NCI-H82 treated with DMSO at 0.1 percent for 48 hours (cell line): ENCODE data around the gene CUL9.
A peak's percentile ranks its signal among the peaks of the same experiment; 100 is the strongest.

Experiments
- DNase-seq: peaks from one replicate; lab custom pipeline; 2025; ENCODE audit not compliant: unreplicated experiment; lab: John Stamatoyannopoulos, UW

CUL9 gene

DNA sequence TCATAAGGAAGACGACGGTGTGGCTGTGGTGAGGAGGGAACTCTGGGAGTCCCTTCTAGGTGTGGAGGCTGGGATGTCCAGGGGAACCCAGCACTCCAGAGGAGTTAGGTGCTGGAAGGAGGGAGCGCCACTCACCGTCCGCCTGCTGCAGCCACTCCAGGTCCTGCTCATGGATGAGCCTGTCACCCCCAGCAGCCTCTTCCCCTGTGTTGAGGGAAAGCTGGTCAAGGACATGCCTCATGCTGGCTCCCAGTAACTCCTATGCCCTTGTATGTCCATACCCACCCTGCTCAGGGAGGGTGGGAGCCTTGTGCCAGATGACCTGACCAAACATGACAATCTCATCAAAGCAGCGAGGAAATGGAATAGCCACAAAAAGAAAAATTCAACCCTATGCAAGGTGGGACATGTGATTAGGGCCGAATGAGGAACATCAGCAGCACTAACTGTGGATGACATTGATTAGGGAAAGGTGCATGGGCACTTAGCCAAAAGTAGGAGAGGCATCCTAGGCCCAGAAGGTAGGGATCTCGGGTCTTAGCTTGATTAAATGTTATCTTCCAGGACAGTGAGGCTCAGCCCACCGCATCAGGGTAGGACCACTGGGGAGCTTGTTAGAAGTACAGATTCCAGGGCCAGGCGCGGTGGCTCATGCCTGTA, 44.3 kb downstream of the CUL9 start:
- no peak for DNase-seq

DNA sequence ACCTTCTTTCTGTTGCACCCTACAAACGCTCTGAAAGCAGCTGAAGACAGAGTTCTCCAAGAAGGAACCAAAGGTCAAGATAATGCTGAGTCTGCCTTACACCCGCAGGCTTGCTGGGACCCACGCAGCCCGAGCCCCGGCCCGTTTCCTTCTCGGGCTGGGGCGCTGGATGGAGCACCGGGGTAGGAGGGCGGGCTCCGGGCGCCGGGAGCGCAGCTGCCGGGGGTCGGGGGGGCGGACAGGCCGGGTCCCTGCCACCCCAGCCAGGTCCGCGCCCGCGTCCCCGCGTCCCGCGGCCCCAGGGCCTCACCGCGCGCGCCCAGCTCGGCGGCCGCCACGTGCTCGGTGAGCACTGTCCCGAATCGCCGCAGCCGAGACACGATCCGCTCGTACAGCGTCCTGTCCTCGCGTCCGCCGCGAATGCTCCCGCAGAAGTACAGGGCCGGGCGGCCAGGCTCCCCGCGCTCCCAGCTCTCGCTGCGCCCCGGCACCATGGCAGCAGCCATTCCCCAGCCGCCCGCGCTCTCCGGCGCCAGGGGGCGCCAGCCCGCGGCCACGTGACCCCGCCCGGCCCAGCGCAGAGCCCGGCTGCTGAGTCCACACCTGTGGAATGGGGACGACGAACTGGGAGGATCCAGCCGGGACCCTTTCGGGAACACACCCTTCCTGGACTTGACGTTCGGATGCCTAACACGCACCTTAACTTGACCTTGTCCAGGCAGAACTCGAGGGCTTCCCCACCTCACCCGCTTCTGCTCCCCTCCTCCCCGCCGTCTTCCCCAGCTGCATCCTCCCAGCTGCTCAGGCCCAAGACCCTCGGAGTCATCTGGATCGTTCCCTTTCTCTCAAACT, 47.2 kb downstream of the CUL9 start, which contains the start of gene DNPH1:
TSS of gene DNPH1 (minus strand) at position 531 of the 852 bp plus-strand sequence. CDS start at position 506, 25 bp downstream.
- DNase-seq: no peak

DNA sequence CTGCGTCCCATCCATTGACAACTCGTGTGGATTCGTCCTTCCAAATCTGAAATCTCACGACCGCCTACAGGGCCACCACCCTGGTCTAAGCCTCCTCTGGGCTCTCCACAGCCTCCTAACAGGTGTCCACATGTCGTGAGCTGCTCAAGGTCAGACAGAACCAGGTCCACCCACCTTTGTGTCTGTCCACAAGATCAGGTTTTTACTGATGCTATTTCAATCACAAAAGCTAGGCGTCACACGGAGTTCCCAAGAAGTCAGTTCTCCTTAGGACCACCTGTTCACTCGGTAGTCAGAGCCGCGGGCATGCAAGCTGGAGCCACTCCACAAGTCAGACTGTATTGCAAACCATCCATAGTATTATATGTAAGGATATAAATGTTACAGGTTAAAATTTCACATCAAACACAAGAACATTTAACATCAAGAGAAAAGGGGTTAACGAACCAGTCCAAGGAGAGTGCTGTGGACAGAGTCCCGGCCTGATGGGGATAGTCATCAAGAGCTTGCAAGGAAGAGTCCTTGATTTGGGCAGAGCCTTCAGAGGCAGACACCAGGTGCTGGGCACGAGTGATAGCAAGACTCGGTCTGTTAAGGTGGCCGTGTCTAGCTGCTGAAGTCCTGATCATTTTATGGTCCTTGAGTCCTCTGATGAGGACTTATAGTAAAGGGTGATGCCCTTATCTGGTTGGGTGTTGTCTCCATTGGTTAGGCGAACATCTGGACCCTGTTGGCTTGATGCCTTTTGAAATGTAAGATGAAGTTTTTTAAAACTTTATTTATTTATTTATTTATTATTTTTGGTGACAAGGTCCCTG, 48.0 kb downstream of the CUL9 start:
- DNase-seq: no peak

DNA sequence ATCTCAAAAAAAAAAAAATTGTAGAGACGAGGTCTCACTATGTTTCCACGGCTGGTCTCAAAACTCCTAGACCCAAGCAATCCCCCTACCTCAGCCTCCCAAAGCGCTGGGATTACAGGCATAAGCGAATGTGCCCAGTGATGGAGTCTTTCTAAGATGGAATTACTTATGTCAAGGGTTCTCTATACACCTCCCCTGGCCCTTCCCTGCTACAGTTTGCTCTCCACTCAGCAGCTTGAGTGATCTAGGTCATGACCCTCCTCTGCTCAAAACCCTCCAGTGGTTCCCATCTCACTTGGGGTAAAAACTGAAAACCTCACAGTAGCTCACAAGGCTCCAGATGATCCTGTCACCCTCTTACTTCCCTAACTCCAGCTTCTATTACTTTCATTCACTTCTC, 49.1 kb downstream of the CUL9 start:
- no peak for DNase-seq

DNA sequence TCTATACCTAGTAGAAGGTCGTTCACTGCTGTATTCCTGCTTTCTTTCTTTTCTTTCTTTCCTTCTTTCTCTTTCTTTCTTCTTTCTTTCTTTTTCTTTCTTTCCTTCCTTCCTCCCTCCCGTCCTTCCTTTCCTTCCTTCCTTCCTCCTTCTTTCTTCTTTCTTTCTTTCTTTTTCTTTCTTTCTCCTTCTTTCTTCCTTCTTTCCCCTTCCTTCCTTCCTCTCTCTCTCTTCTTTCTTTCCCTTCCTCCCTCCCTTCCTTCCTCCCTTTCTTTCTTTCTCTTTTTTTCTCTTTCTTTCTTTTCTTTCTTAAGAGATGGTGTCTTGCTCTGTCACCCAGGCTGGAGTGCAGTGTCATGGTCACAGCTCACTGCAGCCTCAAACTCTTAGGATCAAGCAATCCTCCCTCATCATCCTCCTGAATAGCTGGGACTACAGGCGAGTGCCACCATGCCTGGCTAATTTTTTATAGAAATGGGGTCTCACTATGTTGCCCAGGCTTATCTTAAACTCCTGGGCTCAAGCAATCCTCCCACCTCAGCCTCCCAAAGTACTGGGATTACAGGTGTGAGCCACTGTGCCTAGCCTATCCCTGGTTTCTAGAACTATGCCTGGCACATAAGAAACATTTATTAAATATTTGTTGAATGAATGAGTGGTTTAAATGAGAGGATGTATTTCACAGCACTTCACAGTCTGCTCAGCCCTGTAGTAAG, 49.9 kb downstream of the CUL9 start:
- no peak for DNase-seq

DNA sequence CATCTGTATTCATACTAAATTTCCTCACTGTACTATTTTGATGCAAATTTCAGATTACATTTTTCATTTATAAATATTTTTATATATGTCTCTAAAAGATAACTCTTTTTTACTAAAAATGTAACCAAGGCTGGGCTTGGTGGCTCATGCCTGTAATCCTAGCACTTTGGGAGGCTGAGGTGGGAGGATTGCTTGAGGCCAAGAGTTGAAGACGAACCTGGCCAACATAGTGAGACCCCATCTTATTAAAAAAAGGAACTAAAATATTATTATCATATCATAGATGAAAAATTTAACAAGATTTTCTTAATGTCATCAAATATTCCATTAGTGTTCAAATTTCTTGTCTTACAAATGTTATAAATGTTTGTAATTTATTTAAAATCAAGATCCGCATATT, 53.8 kb downstream of the CUL9 start:
- no peak for DNase-seq

DNA sequence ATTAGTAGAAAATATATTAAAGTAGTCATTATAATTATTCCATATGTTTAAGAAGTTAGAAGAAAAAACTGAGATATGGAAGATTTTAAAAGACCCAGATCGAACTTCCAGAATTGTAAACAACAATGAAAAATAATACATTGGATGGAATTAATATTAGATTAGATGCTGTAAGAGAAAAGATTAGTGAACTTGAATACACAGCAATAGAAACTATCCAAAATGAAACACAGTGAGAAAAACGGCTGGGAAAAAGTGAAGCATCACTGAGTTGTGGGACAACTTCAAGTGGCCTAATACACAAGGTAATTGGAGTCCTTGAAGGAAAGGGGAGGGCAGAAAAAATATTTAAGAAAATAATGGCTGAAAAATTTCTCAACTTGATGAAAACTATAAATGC, 57.1 kb downstream of the CUL9 start:
- DNase-seq: no peak

DNA sequence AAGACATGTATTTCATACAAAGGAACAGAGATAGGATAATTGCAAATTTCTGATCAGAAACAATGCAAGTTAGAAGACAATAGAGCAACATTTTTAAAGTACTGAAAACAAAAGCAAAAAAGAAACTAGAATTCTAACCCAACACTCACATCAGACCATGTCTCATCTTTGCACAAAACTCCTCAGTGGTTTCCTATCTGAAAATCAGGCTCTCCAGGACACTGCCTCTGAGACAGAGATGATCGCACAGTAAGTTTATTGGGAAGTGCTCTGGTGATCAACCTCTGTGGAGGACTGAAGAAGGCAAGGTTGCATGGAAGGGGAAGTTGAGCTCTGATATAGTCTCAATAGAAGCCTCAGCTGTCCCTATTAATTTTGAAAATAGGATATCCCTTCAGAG, 59.0 kb downstream of the CUL9 start:
- DNase-seq: no peak

DNA sequence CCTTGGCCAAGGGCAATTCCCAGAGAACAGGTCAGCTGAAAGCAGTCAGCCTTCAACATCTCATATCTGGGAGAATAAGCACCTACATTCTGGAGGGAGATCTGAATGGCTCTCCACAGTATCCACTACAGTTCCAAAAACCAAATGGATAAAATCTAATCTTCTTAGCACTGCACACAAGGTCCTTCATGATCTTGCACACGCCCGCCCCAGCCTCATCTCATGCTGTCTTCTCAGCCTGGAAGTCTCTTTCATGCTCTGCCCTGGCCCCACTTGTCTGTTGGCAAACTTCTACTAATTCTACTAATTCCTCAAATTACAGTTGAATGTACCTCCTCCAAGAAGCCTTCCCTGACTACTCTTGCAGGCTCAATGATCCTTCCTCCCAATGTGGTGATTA, 59.5 kb downstream of the CUL9 start:
- DNase-seq: no peak

DNA sequence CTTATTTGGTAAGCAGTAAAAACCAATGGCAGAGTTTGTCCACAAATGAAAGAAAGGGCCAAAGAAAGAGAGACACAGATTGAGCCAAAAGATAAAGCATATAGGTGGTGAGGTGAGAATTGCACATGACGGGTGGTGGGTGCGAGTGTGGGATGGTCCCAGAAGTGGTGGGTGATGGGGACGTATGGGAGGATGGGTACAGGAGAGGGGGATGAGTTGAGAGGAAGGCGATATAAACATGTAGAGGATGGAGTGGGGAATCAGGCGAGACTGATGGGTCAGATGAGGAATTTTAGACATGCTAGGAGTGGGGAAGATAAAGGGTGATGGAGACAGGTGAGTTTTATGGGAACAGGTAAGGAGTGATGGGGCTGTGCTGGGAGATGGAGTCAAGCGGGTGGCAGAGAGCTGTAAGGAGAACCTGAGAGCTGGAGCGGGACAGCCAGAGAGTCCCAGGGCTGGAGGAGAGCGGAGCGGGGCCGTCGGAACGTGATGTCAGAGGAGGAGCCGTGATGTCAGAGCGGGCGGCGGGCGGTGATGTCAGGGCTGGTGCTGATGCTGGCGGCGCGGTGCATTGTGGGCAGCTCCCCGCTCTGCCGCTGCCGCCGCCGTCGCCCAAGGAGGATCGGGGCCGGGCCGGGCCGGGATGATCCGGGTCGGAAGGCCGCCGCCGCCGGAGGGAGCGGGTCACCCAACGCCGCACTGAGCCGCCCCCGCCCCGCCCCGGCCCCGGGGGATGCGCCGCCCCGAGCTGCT, 61.1 kb downstream of the CUL9 start, which contains the start of gene TTBK1:
TSS of gene TTBK1 (plus strand) at position 574 of the 756 bp plus-strand sequence. CDS start 3,180 bp downstream, outside the sequence.
- DNase-seq: no peak

DNA sequence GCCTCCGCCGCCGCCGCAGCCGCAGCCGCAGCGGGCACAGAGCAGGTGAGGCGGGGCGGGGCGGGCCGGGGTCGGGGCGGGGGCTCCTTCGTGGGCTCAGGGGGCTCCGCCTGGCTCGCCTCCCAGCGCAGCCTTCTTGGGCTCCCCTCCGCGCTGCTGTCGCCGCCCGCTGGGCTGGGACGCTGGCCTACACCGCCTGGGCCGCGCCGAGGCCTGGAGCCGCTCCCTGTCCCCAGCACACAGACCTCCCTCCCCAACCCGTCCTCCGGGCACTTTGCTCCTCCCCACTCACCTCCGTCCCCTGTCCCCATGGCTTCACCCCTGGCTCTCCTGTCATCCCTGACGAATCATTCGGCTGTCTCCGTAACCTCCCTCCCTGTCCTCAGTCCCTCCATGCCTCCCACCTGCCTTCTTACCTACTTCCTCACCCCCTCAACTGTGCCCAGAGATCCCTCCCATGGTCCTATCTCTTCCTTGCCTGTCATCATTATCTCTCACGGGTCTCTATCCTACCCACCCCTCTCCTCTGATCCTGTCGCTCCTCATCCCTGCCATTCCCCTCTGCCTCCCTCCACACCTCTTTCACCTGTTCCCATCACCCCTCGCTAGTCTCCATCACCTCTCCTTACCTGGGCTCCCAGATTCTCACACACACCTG, 61.8 kb downstream of the CUL9 start:
- DNase-seq: no peak

DNA sequence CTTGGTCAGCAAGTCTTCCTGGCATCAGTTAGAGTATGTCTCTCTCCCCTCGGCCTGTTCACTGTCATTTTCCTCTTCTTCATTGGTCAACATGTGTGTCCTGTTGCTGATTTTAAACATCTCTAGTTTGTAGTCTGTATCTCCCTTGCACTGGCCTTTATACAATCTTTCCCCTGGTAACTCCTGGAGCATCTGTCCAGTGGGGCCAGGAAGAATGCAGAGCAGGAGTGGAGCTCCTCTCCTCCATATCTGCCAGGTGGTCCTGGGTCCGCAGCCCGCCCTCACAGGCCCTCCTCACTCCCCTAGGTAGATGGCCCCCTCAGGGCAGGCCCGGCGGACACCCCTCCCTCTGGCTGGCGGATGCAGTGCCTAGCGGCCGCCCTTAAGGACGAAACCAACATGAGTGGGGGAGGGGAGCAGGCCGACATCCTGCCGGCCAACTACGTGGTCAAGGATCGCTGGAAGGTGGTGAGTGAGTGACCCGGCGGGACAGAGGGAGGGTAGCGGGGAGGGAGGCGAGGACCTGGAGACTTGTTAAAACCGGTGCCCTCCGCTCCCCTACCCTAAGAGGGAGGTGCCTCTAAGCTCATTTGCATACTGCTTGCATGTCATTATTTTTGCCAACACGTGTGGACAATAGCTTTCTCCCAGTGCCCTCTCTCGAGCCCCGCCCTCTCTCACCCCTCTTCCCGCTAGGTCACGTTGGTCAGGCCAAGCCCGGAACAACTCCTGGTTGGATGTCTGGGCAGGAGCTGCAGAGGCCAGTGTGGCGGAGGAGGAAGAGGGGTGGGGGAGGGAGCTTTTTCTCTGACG, 64.5 kb downstream of the CUL9 start:
- no peak for DNase-seq

DNA sequence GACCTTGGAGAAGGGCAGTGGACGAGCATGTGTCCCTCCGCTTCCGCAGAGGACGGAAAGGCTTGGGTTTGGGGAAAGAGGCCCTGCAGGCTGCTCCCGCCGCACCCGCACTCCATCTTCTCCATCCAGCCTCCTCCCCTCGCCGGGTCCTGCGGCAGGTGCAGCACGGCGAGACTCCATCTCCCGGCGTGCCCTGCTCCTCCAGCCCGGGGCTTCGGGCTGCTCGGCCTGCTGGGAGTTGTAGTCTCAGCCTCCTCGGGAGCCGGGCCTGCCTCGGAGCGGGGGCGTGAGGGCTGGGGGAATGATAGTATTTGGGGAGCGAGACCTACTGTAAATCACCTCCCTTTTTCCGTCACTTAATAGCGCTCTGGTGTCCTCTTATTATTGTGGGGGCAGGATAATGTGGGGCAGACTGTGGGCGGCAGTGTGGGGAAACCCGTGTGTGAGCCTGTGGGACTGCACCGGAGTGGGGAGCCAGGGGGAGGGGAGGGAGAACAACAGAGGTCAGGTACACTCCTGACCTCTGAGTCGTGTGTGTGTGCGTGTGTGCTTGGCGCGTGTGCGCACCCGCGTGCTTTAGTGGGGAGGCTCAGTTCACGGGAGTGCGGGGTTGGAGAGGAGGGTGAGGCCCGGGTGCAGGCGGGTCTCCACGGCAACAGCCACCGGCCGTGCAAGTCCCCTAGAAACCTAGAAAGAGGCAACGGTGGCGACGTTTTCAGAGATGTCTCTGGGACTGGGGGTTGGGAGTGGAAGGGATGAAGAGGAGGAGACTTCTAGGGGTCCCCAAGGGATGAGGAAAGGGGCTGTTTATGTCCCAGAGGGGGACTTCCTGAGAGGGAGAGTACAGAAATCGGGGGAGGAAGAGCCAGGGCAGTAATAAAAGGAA, 65.4 kb downstream of the CUL9 start:
- DNase-seq: peak; percentile 23

DNA sequence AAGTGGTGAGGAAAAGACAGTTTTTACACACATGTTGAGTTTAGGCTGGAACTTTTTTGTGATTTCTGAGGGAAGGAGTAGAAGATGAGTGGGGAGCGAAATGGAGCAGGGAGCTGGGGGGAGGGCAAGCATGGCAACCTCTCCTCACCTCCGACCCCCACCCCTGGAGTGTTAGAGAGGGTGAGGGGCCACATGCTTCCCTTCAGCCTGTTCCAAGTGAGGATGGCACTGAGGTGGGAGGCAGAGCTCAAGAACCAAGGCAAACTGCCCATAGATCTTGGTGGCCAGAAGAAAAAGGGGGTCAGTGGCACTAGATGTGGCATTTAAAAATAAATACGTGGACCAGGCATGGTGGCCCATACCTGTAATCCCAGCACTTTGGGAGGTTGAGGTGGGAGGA, 66.1 kb downstream of the CUL9 start:
- no peak for DNase-seq

DNA sequence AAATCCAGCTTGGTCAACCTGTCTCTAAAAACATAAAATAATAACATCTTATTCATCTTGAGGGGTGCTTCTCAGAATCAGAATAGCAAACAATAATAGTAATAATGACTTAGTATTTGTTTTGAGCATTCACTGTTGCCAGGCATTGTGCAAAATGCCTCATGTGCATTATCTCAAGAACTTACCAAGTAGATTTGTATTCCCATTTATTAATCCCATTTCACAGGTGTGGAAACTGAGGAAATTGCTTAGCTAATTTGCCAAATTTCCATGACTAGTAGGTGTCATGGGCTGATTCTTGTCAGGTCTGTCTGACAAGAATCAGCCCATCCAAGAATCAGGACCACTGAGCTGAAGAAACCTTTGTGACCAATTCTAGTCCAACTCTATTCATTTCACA, 66.8 kb downstream of the CUL9 start:
- DNase-seq: no peak

DNA sequence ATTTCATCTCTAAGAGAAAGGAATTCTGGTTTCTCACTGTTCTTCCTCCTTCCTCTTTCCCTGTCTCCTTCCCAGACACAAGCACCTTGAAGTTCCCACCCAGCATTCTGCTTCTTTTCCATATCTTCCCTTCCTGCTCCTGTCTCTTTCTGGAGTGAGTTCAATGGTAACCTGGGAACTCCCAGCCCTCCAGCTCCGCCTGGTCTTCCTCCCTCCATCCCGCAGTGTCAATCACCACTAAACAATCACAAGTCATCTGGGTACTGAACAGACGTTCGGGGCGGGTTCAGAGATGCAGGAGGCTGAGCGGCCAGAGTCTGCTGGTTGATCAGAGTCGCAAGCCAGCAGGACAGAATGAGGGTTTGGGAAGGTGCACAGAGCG, 69.0 kb downstream of the CUL9 start:
- DNase-seq: peak; percentile 65

DNA sequence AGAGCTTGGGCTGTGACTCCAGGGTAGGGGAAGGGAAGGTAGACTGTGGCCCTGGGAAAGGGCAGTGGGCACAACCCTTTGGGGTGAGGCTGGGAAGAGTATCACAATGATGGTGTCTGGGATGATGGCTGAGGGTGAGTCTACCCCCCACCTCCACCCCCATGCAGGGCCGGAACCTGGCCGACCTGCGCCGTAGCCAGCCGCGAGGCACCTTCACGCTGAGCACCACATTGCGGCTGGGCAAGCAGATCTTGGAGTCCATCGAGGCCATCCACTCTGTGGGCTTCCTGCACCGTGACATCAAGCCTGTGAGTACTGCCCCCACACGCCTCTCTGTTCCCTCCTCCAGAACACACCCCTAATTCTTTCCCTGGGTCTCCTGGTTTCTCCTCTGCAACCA, 71.4 kb downstream of the CUL9 start:
- DNase-seq: no peak
